EH (cell line): Measurements from ENCODE around the gene TBC1D10B.

ENCODE experiments used
- DNase-seq: peaks from one replicate; pipeline ENCODE4 v3.0.0-alpha.2; 2015; ENCODE audit warnings: low read depth

Gene TBC1D10B, protein sequence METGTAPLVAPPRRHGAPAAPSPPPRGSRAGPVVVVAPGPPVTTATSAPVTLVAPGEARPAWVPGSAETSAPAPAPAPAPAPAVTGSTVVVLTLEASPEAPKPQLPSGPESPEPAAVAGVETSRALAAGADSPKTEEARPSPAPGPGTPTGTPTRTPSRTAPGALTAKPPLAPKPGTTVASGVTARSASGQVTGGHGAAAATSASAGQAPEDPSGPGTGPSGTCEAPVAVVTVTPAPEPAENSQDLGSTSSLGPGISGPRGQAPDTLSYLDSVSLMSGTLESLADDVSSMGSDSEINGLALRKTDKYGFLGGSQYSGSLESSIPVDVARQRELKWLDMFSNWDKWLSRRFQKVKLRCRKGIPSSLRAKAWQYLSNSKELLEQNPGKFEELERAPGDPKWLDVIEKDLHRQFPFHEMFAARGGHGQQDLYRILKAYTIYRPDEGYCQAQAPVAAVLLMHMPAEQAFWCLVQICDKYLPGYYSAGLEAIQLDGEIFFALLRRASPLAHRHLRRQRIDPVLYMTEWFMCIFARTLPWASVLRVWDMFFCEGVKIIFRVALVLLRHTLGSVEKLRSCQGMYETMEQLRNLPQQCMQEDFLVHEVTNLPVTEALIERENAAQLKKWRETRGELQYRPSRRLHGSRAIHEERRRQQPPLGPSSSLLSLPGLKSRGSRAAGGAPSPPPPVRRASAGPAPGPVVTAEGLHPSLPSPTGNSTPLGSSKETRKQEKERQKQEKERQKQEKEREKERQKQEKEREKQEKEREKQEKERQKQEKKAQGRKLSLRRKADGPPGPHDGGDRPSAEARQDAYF

DNA sequence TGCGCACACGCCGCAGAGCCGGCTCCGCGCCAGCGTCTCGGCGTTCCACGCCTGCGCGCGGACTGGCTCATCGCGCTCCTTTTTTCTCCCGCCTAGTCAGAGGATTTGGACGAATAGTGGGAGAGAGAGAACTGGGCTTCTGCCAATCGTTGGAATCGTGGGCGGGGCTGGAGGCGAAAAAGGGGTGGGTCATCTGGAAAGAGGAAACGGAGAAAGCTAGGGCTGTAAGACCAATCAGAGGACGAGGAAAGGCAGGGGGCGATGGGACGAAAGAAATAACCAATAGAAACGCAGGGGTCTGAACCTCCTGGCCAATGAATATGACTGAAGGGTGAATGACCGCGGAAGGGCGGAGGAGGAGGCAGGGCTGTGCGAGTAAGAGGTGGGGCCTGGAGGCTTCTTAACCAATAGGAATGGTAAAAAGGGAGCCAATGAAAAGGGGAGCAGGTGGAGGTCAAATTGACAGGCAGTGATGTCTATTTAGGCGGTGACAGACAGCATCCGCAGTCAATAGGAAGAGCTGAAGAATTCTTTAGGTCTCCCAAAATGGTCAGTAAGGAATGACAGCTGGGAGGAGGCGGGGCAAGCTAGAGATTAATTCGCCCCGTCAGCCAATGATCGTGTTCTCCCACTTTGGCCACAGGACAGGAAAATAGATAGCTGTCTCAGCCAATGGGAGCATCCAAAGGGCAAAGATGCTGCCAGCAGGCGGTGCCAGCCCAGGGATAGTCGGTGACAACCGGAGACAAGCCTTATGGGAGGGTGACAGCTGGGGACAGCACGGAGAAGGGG lies at the start of gene TBC1D10B:
Gene TBC1D10B, minus strand, starts transcription at position 39 of the 792 bp plus-strand sequence. CDS start 311 bp downstream, outside the sequence.
- DNase-seq = peak; percentile 100

DNA sequence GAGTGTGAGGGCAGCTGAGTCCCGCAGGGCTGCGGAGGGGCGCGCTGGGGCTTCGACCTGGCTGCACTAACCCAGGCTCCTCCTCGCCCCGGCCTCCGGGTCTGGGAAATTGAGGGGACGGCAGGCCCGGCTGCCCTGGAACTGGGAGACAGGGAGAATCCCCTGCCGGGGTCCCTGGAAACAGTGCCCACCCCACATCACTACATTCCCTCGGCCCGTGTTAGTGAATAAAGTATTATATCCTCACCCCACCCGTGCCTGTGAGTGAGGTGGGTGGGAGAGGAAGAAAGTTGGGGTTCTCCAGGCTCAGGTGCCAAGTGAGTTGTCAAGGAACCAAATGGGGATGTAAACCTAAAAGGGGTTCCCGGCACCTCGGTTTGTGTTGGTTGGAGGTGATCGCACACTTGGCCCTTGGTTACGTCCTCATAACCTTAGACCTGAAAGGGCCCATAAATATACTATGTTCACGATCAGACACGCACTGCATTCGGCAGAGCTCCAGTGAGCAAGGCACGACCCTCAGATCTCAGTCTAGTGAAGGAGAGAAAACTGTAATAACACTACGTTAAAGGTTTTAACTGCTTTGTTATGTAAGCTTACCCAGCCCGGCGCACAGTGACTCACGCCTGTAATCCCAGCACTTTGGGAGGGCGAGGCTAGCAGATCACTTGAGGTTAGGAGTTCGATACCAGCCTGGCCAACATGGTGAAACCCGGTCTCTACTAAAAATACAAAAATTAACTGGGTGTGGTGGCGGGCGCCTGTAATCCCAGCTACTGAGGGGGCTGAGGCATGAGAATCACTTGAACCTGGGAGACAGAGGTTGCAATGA lies 48.3 kb upstream of the TBC1D10B start:
- DNase-seq = no peak

DNA sequence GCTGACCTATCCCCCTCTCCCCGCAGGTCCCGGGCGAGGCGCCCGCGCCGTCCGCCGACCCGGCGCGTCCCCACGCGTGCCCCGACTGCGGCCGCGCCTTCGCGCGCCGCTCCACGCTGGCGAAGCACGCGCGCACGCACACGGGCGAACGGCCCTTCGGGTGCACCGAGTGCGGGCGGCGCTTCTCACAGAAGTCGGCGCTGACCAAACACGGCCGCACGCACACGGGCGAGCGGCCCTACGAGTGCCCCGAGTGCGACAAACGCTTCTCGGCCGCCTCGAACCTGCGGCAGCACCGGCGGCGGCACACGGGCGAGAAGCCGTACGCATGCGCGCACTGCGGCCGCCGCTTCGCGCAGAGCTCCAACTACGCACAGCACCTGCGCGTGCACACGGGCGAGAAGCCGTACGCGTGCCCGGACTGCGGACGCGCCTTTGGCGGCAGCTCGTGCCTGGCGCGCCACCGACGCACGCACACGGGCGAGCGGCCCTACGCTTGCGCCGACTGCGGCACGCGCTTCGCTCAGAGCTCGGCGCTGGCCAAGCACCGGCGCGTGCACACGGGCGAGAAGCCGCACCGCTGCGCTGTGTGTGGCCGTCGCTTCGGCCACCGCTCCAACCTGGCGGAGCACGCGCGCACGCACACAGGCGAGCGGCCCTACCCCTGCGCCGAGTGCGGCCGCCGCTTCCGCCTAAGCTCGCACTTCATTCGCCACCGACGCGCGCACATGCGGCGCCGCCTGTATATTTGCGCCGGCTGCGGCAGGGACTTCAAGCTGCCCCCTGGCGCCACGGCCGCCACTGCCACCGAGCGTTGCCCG lies 47.4 kb upstream of the TBC1D10B start:
- DNase-seq = peak; percentile 89

DNA sequence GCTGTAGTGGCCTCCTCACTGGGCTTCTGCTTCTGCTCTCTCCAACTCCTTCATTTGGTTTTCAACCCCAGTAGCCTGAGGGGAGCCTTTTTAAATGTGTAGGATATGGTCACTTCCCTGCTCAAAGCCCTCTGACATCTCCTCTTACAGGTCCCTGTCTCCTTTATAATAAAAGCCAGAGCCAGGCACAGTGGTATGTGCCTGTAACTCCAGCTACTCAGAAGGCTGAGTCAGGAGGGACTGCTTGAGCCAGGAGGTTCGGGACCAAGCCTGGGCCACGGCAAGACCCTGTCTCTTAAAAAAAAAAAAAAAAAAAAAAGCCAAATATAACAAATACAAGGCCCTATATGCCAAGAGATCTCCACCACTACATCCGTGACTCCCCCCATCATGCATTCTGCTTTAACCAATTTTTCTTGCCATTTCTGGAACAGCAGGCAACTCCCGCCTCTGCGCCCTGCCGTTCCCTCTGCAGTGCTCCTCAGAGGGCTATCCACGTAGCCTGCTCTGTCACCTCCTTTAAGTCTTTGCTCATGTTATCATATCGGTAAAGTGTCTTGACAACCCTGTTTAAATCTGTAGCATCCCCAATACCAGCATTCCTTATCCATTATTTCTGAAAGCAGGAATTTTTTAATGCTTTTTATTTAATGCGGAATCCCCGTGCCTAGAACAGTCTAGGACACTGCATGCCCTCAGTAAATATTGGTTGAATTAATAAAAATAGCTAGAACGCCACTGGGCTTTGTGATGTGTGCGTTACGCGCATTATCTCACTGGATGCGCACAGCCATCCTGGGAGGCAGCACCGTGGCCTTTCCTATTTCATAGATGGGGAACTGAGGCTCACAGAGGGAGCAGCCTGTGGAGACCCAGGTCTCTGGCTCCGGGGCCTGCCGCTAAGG lies 46.6 kb upstream of the TBC1D10B start:
- no peak for DNase-seq

DNA sequence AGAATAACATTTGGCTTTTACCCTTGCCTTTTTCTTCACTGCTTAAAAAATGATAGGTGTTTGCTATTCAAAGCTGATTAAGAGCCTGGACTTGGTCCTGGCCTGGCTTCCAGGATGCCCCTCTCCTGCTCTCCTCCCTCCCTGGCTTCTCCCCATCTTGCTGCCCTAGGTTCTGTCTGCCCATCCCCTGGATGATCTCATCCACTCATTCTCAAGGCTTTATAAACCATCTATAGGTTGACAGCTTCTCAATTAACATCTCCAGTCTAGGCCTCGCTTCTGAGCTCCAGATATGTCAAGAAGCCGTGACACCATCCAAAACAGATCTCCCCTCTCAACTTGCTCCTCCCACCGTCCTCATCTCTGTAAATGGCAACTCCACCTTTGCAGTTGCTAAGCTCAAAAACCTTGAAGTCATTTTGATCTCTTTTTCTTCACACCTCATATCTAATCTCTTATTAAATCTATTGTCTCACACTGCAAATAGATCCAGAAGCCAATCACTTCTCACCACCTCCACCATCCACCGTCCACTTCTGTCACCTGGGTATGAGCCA lies 45.8 kb upstream of the TBC1D10B start:
- DNase-seq = no peak

DNA sequence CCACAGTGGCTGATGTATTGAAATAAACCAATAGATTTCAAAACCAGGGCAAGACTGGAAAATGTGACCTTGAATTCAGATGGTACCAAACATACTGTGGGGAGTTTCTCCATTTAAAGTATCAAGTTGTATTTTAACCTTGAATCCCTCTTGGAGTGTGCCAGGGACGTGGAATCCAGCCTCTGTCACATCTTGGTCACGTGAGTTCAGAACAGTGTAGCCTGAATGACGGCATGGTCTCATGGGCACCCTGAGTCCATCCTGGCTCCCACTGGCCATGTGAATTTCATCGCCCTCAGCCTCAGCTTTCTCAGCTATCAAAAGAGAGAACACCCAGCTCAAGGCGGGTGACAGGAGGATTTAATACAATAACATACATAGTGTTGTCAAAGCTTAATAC lies 43.9 kb upstream of the TBC1D10B start:
- no peak for DNase-seq

DNA sequence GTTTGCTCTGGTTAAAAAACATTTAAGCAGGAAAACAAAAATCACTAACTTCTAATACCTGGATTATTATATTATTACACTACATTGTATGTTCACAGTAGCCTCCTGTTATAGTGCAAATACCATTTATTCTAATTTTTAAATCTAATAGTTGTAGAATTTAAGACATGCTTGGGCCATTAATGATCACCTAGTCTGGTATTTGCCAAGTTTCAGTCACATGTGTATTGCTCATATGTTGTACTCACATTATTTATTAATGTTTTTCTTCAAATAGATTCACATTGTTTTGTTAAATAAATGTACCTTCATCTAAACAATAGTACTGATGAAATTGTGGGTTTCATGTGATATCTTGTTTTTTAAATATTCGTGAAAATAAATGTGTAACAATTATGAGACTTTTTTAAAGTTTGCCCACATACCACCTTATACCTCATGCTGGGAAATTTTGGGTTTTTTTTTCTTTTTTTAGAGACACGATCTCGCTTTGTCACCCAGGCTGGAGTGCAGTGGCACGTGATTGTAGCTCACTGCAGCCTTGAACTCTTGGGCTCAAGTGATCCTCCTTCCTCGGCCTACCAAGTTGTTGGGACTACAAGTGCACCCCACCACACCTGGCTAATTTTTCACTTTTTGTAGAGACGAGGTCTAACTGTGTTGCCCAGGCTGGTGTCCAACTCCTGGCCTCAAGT lies 43.0 kb upstream of the TBC1D10B start:
- DNase-seq = no peak

DNA sequence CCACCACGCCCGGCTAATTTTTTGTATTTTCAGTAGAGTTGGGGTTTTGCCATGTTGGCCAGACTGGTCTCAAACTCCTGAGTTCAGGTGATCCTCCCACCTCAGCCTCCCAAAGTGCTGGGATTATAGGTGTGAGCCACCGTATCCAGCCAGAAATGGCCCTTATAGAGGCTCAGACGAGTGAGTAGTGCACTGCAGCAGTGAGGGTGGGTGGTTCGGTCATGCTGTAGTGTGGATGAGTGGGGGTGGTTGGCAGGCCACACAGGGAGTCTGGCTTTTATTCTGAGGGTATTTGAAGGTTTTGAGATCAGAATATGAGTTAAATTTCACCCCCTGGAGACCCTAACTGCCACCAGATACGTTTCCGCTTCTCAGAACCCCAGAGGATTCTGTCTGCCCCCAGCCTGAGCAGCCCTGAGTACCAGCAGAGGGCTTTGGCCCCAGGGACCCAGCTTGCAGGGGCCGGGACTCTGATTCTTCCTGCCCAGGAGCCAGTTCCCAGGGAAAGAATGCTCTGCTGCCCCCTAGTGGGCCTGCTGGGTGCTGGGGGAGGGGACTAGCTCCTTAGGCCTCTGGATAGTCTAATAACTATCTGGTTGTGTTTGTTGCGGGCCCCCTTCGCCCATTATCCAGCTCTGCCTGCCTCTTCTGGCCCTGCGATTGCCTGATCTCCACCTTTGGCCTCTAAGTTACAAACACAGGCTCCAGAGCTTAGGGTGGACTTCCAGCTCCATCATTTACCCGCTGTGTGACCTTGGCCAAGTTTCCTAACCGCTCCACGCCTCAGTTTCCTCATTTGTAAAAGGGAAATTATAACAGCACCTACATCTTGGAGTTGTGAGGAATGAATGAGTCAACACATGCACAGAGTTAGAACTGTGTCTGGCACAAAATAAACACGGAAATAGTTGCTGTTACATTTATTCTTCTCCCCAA lies 39.1 kb upstream of the TBC1D10B start:
- peak; percentile 85 for DNase-seq

DNA sequence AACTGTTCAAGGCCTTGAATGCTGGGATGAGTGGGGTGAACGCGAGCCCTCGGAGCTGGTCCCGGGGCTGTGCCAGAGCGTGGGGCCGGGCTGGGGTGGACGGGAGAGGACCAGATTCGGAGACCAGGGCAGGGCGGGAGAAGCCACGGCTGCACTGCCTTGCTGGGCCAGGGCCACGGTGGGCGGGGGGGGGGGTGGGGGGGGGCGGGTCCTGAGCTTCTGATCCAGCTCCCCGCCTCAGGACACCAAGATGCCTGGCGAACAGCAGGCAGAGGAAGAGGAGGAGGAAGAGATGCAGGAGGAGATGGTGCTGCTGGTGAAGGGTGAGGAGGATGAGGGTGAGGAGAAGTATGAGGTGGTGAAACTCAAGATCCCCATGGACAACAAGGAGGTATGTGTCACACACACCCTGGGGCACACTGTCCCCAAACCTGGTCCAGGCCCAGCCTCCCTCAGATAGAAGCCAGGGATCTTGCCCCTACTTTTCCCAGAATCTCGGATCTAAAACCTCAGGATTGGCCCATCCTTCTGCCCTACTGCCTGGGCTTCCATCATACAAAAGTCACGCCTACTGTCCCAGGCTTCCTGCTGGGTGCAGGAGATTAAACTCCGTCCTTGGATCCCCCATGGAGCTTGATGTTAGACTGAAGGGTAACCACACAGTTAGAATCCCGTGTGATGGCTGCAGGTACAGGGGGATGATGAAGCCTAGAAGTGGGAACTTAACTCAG lies 37.7 kb upstream of the TBC1D10B start:
- peak; percentile 34 for DNase-seq

DNA sequence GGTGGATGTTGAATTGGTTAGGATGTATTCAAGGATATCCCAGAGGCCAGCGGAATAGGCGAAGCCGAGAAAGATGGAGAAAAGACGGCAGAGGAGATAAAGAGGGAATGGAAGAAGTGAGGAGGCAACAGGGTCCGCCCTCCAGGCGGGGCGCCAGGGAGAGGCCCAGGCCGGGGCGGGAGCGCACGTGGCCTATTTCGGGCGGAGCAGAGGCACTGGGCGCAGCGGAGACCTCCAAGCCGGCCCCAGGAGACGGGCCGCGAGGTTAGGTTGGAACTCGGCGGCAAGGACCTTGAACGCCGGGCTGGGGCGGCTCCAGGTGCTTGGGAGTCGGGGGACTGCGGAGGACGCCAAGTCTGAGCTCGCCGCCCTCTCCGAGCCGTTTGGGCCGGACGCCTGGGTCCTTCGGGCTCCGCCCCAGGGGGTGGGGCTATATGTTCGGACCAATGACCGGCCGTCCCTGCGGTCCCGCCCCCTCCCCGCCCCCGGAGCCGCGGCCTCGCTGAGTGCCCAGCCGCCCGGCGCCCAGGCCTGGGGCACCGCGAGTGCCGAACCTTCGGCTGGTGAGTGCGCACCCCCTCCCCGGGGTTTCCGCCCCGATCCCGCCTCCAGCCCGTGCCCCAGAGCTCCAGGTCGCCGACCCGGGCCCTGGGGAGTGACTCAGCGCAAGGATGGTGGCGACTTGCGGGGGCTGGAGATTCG lies 37.0 kb upstream of the TBC1D10B start, which contains the start of gene ZNF771:
Gene ZNF771, plus strand, starts transcription at position 505 of the 702 bp plus-strand sequence. CDS start 448 bp downstream, outside the sequence.
- DNase-seq = peak; percentile 87

DNA sequence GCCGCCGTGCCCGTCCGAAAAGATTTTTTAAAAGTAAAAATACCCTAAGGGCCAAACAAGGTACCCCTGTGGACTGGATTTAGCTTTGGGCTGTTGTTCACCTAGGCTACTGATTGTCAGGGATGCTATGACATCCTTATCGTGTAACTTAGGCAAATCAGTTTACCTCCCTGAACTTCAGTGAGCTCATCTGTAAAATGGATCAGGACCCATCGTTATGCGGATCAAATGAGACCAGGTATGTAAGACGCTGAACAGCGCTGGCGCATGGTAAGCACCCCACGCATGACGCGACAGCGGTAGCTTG lies 36.5 kb upstream of the TBC1D10B start:
- DNase-seq = no peak

DNA sequence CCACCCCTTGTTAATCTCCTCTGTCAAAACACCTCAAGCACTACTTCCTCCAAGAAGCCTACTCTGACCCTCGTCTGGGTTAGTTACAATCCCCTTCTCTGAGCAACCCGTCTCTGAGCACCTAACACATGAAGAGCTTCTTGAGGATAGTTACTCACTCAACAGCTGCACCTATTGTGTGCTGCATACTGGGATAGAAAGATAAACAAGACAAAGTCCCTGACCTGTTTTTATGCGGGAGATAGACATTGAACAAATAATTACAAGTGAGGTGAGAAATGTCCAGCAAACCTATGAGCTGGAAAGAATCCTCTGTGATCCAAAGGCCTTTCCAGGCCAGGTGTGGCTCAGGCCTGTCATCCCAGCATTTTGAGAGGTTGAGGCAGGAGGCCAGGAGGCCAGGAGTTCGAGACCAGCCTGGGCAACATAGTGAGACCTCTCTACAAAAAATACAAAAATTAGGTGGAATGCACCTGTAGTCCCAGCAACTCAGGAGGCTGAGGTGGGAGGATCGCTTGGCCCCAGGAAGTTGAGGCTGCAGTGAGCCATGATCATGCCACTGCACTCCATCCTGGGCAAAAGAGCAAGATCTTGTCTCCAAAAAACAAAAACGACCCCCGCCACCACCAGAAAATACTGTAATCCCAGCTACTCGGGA lies 31.6 kb upstream of the TBC1D10B start:
- no peak for DNase-seq

DNA sequence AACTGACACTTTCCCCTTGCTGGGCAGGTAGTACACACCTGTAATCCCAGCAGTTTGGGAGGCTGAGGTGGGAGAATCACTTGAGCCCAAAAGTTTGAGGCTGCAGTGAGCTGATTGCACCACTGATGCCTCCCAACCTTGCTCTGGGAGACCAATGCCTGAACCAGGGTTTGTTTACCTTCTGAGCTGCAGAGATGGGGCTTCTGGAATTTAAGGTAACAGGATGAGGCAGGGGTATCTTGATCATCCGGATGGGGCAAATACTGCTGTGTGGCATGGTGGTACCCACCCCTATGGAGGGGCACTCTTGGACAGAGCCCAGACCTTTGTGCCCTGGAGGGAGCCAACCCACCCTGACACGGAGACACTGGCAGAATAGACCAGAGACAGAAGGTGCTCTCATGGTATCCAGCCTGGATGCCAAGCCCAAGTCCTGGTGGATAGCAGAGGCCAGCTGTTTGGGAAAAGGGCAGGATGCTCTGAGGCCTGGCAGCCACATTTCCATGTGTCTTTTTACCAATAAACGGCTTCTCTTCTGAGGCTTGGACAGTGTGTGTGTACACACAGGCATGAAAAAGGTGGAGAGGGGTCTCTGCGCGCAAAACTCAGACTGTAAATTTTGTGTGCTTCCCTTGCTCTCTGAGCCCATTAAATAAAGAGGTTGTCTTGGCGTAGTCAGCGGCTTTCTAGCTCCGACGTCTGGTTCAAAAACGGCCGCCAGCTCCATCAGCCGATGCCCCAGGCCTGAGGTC lies 29.3 kb upstream of the TBC1D10B start:
- DNase-seq = no peak

DNA sequence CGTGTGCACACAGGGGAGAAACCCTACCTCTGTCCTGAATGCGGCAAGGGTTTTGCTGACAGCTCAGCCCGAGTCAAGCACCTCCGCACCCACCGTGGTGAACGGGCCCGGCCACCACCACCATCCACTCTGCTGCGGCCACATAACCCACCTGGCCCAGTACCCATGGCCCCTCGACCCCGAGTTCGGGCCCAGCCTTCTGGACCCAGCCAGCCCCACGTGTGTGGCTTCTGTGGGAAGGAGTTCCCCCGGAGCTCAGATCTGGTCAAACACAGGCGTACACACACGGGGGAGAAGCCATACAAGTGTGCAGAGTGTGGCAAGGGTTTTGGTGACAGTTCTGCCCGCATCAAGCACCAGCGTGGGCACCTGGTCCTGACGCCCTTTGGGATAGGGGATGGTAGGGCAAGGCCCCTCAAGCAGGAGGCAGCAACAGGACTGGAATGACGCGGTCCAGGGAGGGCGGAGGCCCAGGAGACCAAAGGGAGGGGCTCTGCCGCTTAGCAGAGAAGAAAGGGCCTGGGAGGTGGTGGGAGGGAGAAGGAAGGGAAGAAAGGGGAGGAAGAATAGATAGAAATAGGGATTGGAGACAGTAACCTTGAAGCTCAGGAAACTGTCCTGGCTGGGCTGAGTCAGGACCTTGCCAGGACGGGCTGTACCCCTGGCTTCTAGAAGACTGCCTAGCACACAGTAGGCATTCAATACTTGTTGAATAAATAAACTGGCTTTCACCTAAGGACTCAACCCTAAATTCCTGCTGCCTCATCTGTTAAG lies 28.6 kb upstream of the TBC1D10B start:
- no peak for DNase-seq
